PC-3 (cell line): Measurements from ENCODE around the gene HMG20A. TPM values are rescaled to one million over a fixed set of nuclear protein-coding genes. Genes with fewer than 3 reads are reported as not detected.
"Not testable (repeated sequence)": the region's sequence is repeated elsewhere in the genome, so short reads cannot be mapped to it uniquely, and the experiment has no call there.

ENCODE experiments used
- ATAC-seq: fragments of 200-7000 bp; cut with Tn5 transposase; 2 replicates; pipeline ENCODE4 v1.9.1; 2020; ENCODE audit warnings: mild to moderate bottlenecking, moderate library complexity
- BruUV-seq: library from RNA; stranded (reverse); fragments of 400-500 nt; replicated peaks from 2 replicates; lab custom pipeline; 2021; lab: Mats Ljungman, UMichigan
- CTCF ChIA-PET: fragments of 300-600 bp; sonication (Branson Sonifier 250); formaldehyde crosslinking; loops from one replicate; lab custom pipeline; 2022; ENCODE audit warnings: antibody characterized with exemption; lab: Charles Lee
- POLR2A ChIA-PET: fragments of 300-600 bp; sonication (Branson Sonifier 250); formaldehyde crosslinking; loops from one replicate; lab custom pipeline; 2022; ENCODE audit warnings: antibody characterized with exemption; ENCODE audit not compliant: unreplicated experiment; lab: Charles Lee
- DNase-seq: peaks from one replicate; pipeline ENCODE4 v3.0.0-alpha.2; 2015
- H2AFZ ChIP-seq: fragments of 300-600 bp; sonication (generic); 2 replicates; pipeline ENCODE4 v1.6.0; 2016; ENCODE audit warnings: antibody characterized with exemption, low read length
- H3F3A ChIP-seq: fragments of 300-600 bp; sonication (generic); one replicate; pipeline ENCODE4 v1.6.0; 2017; ENCODE audit warnings: antibody characterized with exemption, low read length, control low read depth, mild to moderate bottlenecking; ENCODE audit not compliant: unreplicated experiment
- H3K27ac ChIP-seq: fragments of 300-600 bp; sonication (generic); 2 replicates; pipeline ENCODE4 v1.5.1; 2016; ENCODE audit warnings: mild to moderate bottlenecking, low read length
- H3K27me3 ChIP-seq: fragments of 300-600 bp; sonication (generic); 2 replicates; pipeline ENCODE4 v1.6.1; 2016; ENCODE audit warnings: low read length, mixed read lengths
- H3K36me3 ChIP-seq: fragments of 300-600 bp; sonication (generic); 2 replicates; pipeline ENCODE4 v1.6.1; 2016; ENCODE audit warnings: low read depth, mixed run types, low read length, mixed read lengths
- H3K4me1 ChIP-seq: fragments of 300-600 bp; sonication (generic); 2 replicates; pipeline ENCODE4 v1.5.1; 2016; ENCODE audit warnings: low read length; ENCODE audit not compliant: insufficient read depth
- H3K4me2 ChIP-seq: fragments of 300-600 bp; sonication (generic); 2 replicates; pipeline ENCODE4 v1.6.0; 2016; ENCODE audit warnings: low read length
- H3K4me3 ChIP-seq: fragments of 300-600 bp; sonication (generic); 2 replicates; pipeline ENCODE4 v1.5.1; 2016; ENCODE audit warnings: mild to moderate bottlenecking, low read length, mixed read lengths
- H3K79me2 ChIP-seq: fragments of 300-600 bp; sonication (generic); 2 replicates; pipeline ENCODE4 v1.6.1; 2017; ENCODE audit warnings: low read length, mixed read lengths
- H3K9ac ChIP-seq: fragments of 300-600 bp; sonication (generic); 2 replicates; pipeline ENCODE4 v1.6.0; 2016; ENCODE audit warnings: mild to moderate bottlenecking, low read length
- H3K9me2 ChIP-seq: fragments of 300-600 bp; sonication (generic); replicated peaks from 2 replicates; pipeline ENCODE4 v1.6.1; 2016; ENCODE audit warnings: mixed run types, low read length, mixed read lengths
- H3K9me3 ChIP-seq: fragments of 300-600 bp; sonication (generic); 2 replicates; pipeline ENCODE4 v1.6.1; 2016; ENCODE audit warnings: low read length, mixed read lengths
- H4K20me1 ChIP-seq: fragments of 300-600 bp; sonication (generic); 2 replicates; pipeline ENCODE4 v1.6.1; 2016; ENCODE audit warnings: low read length, mixed read lengths
- CTCF ChIP-seq: fragments of 300-600 bp; sonication (generic); conservative IDR thresholded peaks from 2 replicates; pipeline ENCODE4 v1.5.1; 2017; ENCODE audit warnings: antibody characterized with exemption, low read depth, mild to moderate bottlenecking, low read length
- EZH2 ChIP-seq: fragments of 300-600 bp; sonication (generic); IDR thresholded peaks from one replicate; pipeline ENCODE4 v1.6.1; 2017; ENCODE audit warnings: antibody characterized with exemption, mild to moderate bottlenecking, low read length; ENCODE audit not compliant: unreplicated experiment
- EZH2phosphoT487 ChIP-seq: fragments of 300-600 bp; sonication (generic); IDR thresholded peaks from 2 replicates; pipeline ENCODE4 v1.6.1; 2018; ENCODE audit warnings: mild to moderate bottlenecking, antibody characterized with exemption, low read length, borderline replicate concordance
- intact Hi-C: fragments of 100-400 bp; cut with micrococcal nuclease; formaldehyde crosslinking; loops from 2 replicates; pipeline ENCODE4 v1.9.0; 2023
- total RNA-seq: library from RNA; depleted of rRNA; stranded (reverse); fragments of >200 nt; gene quantifications from 2 replicates; pipeline ENCODE4 v1.2.3, GENCODE V29; 2014

The HMG20A gene
- total RNA-seq, 1 experiment from 2014 or later, result 17.6 TPM

GRCh38 chr15:77402740-77403379 lies 17.8 kb upstream of the HMG20A start:
- Histone ChIP-seq H3K27ac (no peak overlapping the region), H3K36me3 (peaks cover 17% of the 10 kb centered on the region; the same call in 1 of the 2 replicates), H4K20me1 (no peaks in the 10 kb centered on the region), H3K4me2 (no peak overlapping the region), H3K27me3 (no peaks in the 10 kb centered on the region), H2AFZ (no peak overlapping the region), H3K9me3 (peaks cover 16% of the 10 kb centered on the region), H3F3A (no peaks in the 10 kb centered on the region), H3K4me3 (no peak overlapping the region), H3K4me1 (no peaks in the 10 kb centered on the region), H3K9me2 (no peaks in the 10 kb centered on the region), H3K9ac (no peak overlapping the region), H3K79me2 (peaks cover 38% of the 10 kb centered on the region)
- TF ChIP-seq EZH2phosphoT487 (no peak), CTCF (no peak), EZH2 (no peak)
- BruUV-seq, result no TSS peak
- intact Hi-C loops, result no loop called here
- POLR2A ChIA-PET, result no interaction called here
- CTCF ChIA-PET, result no interaction called here
- DNase-seq (no peak), ATAC-seq (no peak)

GRCh38 chr15:77406173-77406759 lies 14.4 kb upstream of the HMG20A start:
- intact Hi-C loops, ATAC-seq: not testable (repeated sequence)

GRCh38 chr15:77406846-77407245 lies 13.8 kb upstream of the HMG20A start:
- no peaks in the 10 kb centered on the region for H3K36me3 ChIP-seq
- no peak for ATAC-seq
- no peaks in the 10 kb centered on the region for H3F3A ChIP-seq
- no peak overlapping the region for H3K27ac ChIP-seq
- no peaks in the 10 kb centered on the region for H4K20me1 ChIP-seq
- peaks cover 48% of the 10 kb centered on the region for H3K79me2 ChIP-seq
- TF ChIP-seq EZH2phosphoT487, result no peak
- no peak for TF ChIP-seq EZH2
- no peak for TF ChIP-seq CTCF
- no peak overlapping the region for H3K4me2 ChIP-seq
- H2AFZ ChIP-seq, result no peak overlapping the region
- BruUV-seq, result no TSS peak
- no peaks in the 10 kb centered on the region for H3K4me1 ChIP-seq
- ChIA-PET CTCF (no interaction called here), POLR2A (no interaction called here)
- no peak overlapping the region for H3K9ac ChIP-seq
- intact Hi-C loops, result no loop called here
- H3K9me2 ChIP-seq, result no peaks in the 10 kb centered on the region
- H3K9me3 ChIP-seq, result no peaks in the 10 kb centered on the region
- no peaks in the 10 kb centered on the region for H3K27me3 ChIP-seq
- no peak for DNase-seq
- H3K4me3 ChIP-seq, result no peak overlapping the region

More at GRCh38 chr15:77406173-77406759, 14.4 kb upstream of the HMG20A start:
- H3K4me1 ChIP-seq, DNase-seq, BruUV-seq, H2AFZ ChIP-seq, H3K27ac ChIP-seq, H3K36me3 ChIP-seq, H3K4me3 ChIP-seq, H3F3A ChIP-seq, H3K27me3 ChIP-seq, H3K9me3 ChIP-seq, CTCF ChIA-PET, H3K4me2 ChIP-seq, H3K9me2 ChIP-seq, H4K20me1 ChIP-seq, H3K9ac ChIP-seq, POLR2A ChIA-PET: not testable (repeated sequence)
- peaks cover 46% of the 10 kb centered on the region for H3K79me2 ChIP-seq
